ENCODE data around the gene CCDC127. TPM values are rescaled to one million over a fixed set of nuclear protein-coding genes. Genes with fewer than 3 reads are reported as not detected.
"Not testable (repeated sequence)": the region's sequence is repeated elsewhere in the genome, so short reads cannot be mapped to it uniquely, and the experiment has no call there.

Gene CCDC127
- 10 to 100 TPM; 12.1 to 17.4 (median 14.0) TPM for polyA plus RNA-seq (ENCODE audit: insufficient read length in 4 of 4)

DNA sequence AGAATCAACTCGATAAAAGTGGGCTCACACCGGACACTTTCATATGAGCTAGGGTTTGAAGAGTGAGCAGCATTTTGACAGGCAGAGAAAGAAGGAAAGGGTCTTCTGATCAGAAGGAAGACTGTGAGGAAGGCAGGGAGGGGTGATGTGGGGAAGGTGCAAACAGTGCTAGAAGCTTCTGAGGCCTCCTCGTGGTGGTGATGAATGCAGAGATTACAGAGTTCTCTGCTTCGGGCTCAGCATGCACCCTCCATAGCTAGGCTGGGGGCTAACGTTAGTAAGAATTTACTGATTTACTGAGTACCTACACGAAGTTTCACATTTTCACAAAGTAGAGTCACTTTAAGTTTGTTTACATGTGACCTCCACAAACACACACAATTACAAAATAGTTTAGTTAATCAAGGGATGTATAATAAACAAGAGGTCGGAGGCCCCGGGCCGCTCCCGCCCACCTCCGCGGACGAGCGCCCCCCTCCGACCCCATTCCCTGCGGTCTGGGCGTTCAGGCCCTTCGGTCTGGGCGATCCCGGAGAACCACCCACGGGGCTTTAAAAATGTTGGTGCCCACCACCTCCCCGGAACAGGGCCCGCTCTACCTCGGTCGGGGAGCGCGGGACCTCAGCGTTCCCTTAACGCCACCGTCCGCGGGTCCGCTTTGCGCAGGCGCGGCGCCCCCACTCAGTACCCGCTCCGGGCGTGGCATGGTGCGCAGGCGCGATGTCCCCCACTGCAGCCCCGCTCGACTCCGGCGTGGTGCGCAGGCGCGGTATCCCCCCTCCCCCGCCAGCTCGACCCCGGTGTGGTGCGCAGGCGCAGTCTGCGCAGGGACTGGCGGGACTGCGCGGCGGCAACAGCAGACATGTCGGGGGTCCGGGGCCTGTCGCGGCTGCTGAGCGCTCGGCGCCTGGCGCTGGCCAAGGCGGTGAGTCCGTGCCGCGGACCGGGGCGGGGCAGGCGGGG is at the start of gene CCDC127, which contains the start of gene SDHA:
Gene CCDC127 (minus strand): TSS at position 660 of the 963 bp plus-strand sequence. CDS start 1,304 bp downstream, outside the sequence.
Gene SDHA (plus strand): TSS at position 827 of the 963 bp plus-strand sequence. CDS start 36 bp downstream, at position 863.
- peak; percentile 87 to 93 (median 90) for DNase-seq (ENCODE audit: low read depth in 4 of 4, low spot score in 3 of 4)

- DNase-seq (ENCODE audit: low read depth in 4 of 4, low spot score in 3 of 4): no peak
These were observed 49.8 kb upstream of the CCDC127 start for GRCh38 chr5:267716-268115.

- DNase-seq (ENCODE audit: low read depth in 4 of 4, low spot score in 3 of 4): not testable (repeated sequence)
These were observed 48.5 kb upstream of the CCDC127 start for GRCh38 chr5:266311-267026.

DNA sequence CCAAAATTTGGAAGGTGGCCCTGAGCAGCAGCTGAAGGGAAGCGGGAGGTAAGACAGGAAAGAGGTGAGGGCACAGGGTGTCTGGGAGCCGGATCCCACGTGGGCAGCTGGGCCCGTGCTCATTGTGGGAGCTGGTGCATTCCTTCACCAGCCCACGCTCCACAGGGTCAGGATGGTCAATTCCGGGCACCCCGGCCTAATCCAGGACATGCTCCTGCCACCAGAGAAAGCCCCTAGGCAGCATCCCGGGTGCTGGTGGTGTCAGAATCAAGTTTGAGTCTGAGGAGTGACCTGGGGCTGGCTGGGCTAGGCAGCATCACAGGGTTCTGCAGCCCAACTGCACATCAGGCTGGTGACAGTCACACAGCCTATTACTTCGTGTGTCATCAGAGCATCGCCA is 46.4 kb upstream of the CCDC127 start:
- DNase-seq (ENCODE audit: low read depth in 4 of 4, low spot score in 3 of 4): no peak

DNA sequence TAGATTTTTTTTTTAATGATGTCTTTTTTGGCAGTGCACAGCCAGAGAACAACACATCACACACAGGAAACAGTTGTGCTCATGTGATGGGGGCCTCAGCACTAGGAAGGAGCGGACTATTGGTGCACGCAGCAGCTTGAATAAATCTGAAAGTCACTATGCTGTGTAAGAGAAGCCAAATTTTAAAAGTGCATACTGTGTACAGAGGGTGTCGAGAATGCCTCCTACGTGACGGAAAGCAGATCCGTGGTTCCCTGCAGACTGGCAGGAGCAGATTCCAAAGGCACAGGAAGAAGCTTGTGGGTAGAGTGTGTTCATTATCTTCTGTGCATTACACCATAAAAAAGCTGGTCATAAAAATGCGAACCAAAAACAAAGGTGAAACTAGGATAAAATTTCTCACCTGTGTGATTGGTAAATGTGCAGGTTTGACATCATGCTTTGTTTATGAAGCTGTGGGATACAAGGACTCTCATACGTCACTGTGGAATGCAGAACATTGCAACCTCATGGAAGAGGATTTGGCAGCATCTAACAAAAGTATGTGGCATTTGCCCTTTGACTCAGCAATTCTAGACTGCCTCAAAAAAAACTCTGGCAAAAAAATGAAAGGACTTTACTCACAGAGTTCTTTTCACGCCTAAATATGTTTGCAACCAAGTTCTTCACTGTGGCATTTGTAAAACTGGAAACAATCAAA is 45.5 kb upstream of the CCDC127 start:
- not testable (repeated sequence) for DNase-seq (ENCODE audit: low read depth in 4 of 4, low spot score in 3 of 4)

DNA sequence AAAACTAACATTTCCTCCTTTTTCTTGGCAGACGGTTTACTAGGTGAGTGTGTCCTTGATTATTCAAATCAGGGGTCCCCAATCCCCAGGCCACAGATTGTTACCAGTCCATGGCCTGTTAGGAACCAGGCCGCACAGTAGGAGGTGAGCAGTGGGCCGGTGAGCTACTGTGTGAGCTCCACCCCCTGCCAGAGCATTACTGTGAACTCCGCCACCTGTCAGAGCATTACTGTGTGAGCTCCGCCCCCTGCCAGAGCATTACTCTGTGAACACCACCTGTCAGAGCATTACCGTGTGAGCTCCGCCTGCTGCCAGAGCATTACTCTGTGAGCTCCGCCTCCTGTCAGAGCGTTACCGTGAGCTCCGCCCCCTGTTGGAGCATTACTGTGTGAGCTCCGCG is 39.2 kb upstream of the CCDC127 start:
- DNase-seq (ENCODE audit: low read depth in 4 of 4, low spot score in 3 of 4): no peak

DNA sequence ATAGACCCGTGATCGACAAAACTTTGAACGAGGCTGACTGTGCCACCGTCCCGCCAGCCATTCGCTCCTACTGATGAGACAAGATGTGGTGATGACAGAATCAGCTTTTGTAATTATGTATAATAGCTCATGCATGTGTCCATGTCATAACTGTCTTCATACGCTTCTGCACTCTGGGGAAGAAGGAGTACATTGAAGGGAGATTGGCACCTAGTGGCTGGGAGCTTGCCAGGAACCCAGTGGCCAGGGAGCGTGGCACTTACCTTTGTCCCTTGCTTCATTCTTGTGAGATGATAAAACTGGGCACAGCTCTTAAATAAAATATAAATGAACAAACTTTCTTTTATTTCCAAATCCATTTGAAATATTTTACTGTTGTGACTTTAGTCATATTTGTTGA is 38.4 kb upstream of the CCDC127 start:
- DNase-seq (ENCODE audit: low read depth in 4 of 4, low spot score in 3 of 4): not testable (repeated sequence)

- not testable (repeated sequence) for DNase-seq (ENCODE audit: low read depth in 4 of 4, low spot score in 3 of 4)
These were observed 37.2 kb upstream of the CCDC127 start for GRCh38 chr5:255116-255515.

GRCh38 chr5:254322-254721 is 36.4 kb upstream of the CCDC127 start:
- DNase-seq (ENCODE audit: low read depth in 4 of 4, low spot score in 3 of 4): not testable (repeated sequence)

DNA sequence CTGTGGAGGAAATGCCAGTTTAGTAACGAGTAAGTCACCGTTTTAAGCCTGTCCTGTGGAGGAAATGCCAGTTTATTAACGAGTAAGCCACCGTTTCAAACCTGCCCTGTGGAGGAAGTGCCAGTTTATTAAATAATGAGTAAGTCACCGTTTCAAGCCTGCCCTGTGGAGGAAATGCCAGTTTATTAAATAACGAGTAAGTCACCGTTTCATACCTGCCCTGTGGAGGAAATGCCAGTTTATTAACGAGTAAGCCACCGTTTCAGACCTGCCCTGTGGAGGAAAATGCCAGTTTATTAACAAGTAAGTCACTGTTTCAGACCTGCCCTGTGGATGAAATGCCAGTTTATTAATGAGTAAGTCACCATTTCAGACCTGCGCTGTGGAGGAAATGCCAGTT is 34.6 kb upstream of the CCDC127 start:
- DNase-seq (ENCODE audit: low read depth in 4 of 4, low spot score in 3 of 4): no peak

DNA sequence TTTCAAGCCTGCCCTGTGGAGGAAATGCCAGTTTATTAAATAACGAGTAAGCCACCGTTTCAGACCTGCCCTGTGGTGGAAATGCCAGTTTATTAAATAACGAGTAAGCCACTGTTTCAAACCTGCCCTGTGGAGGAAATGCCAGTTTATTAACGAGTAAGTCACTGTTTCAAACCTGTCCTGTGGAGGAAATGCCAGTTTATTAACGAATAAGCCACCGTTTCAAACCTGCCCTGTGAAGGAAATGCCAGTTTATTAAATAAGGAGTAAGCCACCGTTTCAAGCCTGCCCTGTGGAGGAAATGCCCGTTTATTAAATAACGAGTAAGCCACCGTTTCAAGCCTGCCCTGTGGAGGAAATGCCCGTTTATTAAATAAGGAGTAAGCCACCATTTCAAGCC is 34.0 kb upstream of the CCDC127 start:
- not testable (repeated sequence) for DNase-seq (ENCODE audit: low read depth in 4 of 4, low spot score in 3 of 4)

DNA sequence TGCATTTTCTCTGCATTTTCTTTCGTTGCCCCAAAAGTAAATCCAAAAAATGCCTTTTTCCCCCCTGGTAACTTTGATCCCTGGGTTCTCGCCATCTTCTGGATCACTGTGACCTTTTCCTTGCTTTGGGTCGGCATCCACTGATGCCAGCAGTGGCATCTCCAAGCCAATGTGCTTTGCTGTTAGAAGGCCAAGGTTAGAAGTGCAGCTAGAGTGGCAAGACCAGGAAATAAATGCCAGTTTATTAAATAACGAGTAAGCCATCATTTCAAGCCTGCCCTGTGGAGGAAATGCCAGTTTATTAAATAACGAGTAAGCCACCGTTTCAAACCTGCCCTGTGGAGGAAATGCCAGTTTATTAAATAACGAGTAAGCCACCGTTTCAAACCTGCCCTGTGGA is 33.6 kb upstream of the CCDC127 start:
- not testable (repeated sequence) for DNase-seq (ENCODE audit: low read depth in 4 of 4, low spot score in 3 of 4)

- DNase-seq (ENCODE audit: low read depth in 4 of 4, low spot score in 3 of 4): not testable (repeated sequence)
These were observed 33.1 kb upstream of the CCDC127 start for GRCh38 chr5:251016-251415.

GRCh38 chr5:250396-250795 is 32.4 kb upstream of the CCDC127 start:
- not testable (repeated sequence) for DNase-seq (ENCODE audit: low read depth in 4 of 4, low spot score in 3 of 4)

DNA sequence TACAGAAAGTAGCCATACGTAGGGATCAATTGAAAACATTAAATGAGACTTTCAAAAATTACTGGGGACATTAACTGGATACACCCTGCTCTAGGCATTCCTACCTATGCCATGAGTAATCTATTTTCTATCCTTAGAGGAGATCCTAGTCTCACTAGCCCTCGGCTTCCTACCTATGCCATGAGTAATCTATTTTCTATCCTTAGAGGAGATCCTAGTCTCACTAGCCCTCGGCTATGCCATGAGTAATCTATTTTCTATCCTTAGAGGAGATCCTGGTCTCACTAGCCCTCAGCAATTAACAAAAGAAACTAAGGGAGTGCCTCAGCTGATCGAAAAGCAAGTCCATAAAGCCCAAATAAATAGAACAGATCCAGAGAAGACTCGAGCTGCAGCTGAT is 27.8 kb upstream of the CCDC127 start:
- DNase-seq (ENCODE audit: low read depth in 4 of 4, low spot score in 3 of 4): not testable (repeated sequence)

GRCh38 chr5:243683-244367 is 25.9 kb upstream of the CCDC127 start:
- DNase-seq (ENCODE audit: low read depth in 4 of 4, low spot score in 3 of 4): not testable (repeated sequence)

DNA sequence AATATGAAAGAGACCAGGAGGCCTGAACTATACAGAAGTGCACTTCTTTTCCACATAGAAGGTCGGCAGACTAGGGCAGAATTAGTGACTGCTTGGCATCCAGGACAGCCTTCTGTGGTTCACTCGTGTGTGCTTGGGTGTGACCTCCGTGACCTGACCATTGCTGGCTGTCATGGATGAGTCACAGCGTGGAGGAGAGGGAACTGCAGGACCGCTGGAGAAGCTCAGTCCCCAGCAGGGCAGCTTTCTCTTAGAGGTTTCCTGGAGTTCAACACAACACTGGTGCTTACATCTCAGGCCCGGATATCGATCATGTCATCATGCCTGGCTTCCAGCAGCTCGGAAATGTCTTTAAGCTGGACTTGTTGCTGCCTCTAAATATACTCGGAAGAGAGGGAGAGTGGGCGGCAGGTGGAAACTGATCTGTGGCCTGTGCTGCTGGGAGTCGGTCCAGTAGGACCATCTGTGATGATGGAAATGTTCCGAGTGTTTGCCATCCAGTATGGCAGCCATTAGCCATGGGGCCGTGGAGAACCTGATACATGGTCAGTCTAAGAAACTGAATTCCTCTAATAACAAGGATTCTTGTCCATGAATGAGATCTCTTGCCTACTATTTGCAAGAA is 23.2 kb upstream of the CCDC127 start:
- not testable (repeated sequence) for DNase-seq (ENCODE audit: low read depth in 4 of 4, low spot score in 3 of 4)

DNA sequence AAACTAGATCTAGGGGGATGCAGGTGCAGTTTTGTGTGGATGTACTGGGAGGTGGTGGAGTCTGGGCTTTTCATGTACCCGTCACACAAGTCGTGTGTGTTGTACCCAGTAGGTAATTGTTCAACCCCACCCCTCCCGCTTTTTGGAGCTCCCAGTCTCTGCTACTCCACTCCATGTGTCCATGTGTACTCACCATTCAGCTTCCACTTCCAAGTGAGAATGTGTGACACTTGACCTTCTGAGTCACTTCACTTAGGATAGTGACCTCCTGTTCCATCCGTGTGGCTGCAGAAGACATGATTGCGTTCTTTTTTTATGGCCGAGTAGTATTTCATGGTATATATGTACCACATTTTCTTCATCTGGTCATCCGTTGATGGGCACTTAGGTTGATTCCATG is 22.6 kb upstream of the CCDC127 start:
- not testable (repeated sequence) for DNase-seq (ENCODE audit: low read depth in 4 of 4, low spot score in 3 of 4)

DNA sequence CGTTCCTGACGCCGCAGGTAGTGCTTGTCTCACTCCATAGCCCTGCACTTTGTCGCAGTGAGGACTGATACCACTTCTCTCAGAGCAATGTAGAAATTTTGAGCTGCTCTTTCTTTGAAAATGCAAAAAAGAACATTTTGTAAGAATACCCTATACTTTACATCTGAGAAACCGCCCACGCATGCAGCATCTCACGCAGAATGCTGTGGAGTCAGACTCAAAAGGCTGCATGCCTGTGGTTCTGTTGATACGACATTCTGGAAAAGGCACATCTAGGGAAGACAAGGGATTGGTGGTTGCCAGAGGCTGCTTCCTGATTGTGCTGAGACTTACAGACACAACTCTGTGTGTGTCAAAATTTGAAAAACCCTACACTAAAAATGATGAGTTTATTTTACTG is 20.0 kb upstream of the CCDC127 start:
- not testable (repeated sequence) for DNase-seq (ENCODE audit: low read depth in 4 of 4, low spot score in 3 of 4)

DNA sequence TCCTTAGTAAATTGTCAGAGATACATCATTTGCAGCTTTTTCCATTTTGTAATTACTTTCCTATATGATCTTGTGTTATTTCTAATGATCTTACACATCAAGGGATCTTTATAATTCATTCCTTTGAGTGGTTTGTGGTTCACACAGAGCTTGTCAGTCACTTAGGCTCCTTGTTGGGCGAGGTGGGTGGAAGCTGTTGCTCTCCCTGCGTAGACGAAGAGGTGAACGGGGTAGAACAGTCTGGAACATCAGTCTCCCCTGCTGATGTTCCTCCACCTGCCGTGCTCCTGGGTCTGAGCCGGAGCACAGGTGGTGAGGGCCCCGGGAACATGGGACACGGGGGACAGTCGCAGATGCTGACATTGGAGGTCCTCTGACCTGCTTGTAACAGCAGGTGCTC is 17.6 kb upstream of the CCDC127 start:
- not testable (repeated sequence) for DNase-seq (ENCODE audit: low read depth in 4 of 4, low spot score in 3 of 4)

Data from left renal pelvis (tissue), 4 donors.